HG03280 (cell line): ENCODE data around the gene CROCC.
"Not testable (repeated sequence)": the region's sequence is repeated elsewhere in the genome, so short reads cannot be mapped to it uniquely, and the experiment has no call there.

Source experiments
- ATAC-seq: cut with Tn5 transposase; IDR thresholded peaks from one replicate; pipeline ENCODE4 v1.9.1; 2021; ENCODE audit warnings: mild to moderate bottlenecking, moderate library complexity; ENCODE audit not compliant: unreplicated experiment

Gene CROCC

DNA sequence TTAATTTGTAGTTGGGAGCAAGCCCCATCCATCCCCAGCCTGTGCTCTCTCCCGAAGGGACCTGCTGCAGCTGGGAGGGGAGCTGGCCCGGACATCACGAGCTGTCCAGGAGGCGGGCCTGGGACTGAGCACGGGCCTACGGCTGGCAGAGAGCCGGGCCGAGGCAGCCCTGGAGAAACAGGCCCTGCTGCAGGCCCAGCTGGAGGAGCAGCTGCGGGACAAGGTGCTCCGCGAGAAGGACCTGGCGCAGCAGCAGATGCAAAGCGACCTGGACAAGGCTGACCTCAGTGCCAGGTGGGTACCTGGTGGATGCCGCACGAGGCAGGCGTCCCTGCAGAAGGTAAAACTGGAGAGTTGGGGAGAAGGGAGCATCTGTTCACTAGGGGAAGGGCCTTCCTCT lies 14.8 kb downstream of the CROCC start:
- not testable (repeated sequence) for ATAC-seq

DNA sequence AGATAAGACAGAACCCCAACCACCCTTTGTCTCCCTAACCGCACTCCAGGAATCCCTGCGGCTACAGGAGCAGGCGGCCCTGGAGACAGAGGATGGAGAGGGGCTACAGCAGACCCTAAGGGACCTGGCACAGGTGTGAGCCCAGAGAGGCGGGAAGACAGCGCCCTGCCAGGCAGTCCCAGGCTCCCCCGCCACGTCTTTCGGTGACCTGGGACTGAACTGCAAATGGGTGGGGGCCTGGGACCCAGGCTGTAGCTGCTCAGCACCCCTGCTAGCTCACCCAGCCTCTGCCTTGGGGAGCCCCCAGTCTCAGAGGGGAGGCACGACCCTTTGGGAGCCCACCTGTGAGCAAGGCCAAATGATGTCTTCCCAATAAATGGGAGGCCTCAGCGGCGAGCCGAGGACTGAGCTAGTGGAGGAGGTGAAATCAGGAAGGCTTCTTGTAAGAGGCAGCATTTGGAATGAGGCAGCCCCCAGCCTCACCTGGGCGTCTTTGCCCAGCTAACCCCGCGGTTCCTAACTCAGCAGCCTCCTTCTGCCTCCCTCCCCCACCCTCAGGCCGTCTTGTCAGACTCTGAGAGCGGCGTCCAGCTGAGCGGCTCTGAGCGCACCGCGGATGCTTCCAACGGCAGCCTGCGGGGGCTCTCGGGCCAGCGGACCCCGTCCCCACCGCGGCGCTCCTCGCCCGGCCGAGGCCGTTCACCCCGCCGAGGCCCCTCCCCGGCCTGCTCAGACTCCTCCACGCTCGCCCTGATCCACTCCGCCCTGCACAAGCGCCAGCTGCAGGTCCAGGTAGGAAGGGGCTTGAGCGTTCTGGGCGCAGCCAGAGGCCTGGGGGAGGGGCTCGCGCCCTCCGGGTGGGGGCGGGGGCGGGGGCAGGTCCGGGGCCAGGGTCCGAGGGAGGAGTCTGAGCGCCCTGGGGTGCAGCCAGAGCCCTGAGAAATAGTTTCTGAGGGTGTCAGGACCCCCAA lies 16.9 kb downstream of the CROCC start:
- ATAC-seq, result no peak

DNA sequence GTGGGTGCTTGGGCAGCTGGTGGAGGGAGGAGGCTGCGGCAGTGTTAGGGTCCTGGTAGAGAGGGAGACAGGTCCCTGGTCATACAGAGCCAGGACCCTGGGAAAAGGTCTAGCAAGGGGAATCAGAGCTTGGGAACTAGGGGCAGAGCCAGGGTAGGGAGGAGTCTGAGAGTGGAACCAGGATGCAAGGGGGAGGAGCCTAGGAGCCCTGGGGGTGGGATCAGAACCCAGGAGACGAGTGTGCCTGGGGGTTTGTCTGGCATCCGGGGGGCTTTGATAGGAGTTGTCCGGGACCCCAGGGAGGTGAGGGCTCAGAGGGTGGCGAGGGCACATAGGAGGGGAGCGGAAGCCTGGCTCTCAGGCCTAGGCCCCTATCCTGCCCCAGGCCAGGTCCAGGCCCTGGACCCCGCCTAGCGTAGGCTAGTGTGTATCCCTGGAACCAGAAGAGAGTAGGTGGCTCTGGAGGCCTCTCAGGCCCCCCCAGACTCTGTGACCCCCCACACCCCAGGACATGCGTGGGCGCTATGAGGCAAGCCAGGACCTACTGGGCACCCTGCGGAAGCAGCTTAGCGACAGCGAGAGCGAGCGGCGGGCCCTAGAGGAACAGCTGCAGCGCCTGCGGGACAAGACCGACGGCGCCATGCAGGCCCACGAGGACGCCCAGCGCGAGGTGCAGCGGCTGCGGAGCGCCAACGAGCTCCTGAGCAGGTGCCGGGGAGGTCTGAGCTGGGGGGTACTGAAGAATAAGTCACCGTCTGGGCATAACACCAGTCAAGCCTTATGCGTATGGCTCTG lies 17.9 kb downstream of the CROCC start:
- ATAC-seq, result not testable (repeated sequence)

DNA sequence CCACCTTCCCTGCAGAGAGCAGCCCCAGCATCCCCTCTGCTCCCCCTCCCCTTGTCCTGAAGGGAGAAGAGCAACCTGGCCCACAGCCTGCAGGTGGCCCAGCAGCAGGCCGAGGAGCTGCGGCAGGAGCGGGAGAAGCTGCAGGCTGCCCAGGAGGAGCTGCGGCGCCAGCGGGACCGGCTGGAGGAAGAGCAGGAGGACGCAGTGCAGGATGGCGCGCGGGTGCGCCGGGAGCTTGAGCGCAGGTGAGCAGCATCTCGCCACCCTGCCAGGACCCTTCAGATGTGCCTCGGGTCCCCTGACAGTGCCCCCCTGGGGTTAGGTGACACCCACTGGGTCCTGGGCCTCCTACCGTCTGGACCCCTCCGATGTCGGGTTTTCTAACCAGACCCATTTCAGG lies 22.3 kb downstream of the CROCC start:
- ATAC-seq, result no peak

DNA sequence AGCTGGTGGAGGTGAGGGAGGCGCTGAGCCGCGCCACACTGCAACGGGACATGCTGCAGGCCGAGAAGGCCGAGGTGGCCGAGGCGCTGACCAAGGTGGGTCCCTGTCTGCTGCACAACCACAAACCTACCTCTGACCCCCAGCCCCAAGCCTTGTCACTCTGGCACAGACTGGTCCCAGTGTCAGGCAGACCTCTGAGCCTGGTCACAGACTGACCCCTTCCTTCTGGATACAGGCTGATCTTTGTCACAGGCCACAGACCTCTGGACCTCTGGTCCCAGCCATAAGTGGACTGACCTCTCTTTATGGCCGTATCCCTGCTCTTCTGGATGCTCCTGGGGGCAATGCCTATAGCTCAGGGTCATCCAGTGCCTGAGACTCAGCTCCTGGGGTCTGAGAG lies 23.8 kb downstream of the CROCC start:
- not testable (repeated sequence) for ATAC-seq

DNA sequence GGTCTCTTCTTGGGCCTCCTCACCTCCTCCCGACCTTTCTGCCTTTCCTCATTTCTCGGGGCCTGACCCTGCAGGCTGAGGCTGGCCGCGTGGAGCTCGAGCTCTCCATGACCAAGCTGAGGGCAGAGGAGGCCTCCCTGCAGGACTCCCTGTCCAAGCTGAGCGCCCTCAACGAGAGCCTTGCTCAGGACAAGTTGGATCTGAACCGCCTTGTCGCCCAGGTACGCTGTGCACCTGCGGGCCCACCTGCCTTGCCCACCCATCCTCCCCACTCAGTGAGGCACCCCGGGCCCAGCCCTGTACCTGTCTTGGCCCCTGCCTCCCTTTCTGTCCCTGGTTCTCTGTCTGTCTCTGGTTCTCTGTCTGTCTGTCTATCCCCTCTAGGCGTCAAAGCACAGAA lies 24.5 kb downstream of the CROCC start:
- not testable (repeated sequence) for ATAC-seq

DNA sequence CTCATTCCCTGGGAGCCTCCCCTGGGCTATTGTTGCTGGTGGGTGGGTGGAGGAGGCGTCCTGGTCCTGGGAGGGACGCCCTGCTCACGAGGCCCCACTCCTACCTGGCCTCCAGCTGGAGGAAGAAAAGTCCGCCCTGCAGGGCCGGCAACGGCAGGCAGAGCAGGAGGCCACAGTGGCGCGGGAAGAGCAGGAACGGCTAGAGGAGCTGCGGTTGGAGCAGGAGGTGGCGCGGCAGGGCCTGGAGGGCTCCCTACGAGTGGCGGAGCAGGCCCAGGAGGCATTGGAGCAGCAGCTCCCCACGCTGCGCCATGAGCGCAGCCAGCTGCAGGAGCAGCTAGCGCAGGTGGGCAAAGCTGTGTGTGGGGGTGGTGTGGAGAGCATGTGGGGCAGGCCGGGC lies 24.9 kb downstream of the CROCC start:
- no peak for ATAC-seq

DNA sequence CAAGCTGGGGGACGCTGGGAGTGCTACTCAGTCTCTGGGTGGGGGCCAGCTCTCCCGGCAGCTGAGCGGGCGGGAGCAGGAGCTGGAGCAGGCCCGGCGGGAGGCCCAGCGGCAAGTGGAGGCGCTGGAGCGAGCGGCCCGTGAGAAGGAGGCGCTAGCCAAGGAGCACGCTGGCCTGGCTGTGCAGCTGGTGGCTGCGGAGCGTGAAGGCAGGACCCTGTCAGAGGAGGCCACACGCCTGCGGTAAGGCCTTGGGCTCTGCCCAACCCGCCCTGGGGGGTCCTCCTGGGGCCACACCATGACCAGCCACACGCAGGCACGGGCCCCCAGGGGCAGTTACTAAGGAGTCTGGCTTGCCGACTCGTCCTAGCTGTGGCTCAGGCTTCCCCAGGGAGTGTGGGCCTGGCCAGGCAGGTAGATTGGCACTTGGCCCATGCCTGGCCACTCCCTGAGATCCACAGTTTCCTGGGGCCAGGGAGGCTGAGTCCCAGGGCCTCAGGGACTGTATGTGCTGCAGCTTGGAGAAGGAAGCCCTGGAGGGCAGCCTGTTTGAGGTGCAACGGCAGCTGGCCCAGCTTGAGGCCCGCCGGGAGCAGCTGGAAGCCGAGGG lies 26.7 kb downstream of the CROCC start:
- ATAC-seq, result not testable (repeated sequence)

DNA sequence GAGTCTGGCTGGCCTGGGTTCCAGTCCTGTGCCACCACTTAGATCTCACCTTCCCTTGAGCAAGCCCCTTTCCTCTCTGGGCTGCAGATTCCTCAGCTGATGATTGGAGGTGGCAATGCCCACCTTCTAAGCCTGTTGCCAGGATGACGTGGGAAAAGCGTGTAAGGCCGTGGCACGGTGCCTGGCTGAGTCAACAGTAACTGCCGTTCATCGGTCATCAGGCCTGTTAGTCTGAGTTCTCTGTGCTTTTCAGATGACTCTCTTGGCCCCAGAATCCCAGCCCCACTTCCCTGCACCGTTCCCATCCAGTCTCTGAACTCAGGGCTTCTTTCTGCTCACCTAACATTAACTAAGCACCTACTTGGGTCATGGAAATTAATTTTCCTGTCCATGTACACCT lies 27.3 kb downstream of the CROCC start:
- ATAC-seq, result not testable (repeated sequence)

DNA sequence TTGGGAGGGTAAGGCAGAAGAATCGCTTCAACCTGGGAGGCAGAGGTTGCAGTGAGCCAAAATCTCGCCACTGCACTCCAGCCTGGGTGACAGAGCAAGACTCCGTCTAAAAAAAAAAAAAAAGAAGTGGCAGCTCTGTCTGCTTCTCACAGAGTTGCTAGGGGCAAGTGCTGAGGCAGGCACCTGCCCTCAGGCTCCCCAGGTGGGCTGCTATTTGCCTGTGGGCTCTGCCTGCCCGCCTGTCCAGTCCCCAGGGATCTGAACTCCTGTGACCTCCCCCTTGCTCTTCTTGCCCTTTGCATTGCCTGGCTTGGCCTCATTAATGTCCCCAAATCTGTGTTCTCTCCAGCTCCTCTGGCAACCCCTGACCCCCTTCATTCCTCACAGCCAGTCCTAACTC lies 30.6 kb downstream of the CROCC start:
- ATAC-seq, result not testable (repeated sequence)

DNA sequence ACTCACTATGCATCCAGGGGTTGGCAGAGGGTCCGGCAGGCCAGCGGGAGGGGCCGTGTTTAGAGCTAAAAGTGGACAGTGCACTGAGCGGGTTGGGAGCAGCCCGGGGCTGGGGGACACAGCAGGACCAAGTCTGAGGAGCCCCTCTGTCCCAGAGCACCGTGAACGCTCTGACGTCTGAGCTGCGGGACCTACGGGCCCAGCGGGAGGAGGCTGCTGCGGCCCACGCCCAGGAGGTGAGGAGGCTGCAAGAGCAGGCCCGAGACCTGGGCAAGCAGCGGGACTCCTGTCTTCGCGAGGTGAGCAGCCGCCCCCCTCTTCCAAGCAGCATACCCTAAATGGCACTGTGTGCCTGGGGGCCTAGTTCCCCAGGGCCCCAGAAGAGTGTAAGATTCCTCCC lies 32.8 kb downstream of the CROCC start:
- no peak for ATAC-seq

DNA sequence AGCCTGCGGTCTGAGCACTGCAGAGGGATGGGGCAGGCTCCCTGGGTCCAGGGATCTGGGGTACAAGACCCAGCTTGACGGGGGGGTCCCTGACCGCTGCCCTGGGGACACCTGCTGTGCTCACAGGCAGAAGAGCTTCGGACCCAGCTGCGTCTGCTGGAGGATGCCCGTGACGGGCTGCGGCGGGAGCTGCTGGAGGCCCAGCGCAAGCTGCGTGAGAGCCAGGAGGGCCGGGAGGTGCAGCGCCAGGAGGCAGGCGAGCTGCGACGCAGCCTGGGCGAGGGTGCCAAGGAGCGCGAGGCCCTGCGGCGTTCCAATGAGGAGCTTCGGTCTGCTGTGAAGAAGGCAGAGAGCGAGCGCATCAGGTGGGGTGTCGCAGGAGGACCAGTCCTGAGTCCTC lies 33.5 kb downstream of the CROCC start:
- ATAC-seq, result no peak

DNA sequence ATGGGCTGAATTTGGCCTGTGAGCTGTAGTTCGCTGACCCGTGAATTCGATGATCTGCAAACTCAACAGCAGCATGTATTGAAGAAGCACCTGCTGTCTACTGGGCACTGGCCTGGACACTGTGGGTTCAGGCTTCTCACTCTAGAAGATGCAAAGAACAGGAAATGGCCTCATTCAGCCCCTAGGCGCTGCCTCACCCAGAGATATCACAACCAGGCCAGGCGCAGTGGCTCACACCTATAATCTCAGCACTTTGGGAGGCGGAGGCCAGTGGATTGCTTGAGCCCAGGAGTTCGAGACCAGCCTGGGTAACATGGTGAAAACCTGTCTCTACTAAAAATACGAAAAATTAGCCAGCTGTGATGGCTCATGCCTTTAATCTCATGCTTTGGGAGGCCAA lies 35.0 kb downstream of the CROCC start:
- no peak for ATAC-seq

DNA sequence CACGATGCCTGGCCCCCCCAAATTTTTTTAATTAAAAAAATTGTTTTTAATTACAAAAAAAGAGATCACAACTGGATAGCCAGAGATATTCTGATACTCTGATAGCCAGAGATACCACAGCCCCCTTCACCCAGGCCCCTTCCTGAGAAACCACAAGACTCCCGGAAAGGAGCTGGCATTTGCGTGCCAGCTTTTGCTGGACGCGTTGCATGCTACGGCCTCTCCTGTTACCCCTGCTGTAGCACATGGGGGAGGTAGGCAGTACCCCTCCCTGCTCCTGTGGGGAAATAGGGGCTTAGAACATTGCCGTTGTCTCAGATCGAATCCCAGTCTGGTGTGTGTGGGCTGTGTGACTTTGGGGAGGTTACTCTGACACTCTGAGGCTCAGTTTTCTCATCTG lies 36.0 kb downstream of the CROCC start:
- no peak for ATAC-seq

DNA sequence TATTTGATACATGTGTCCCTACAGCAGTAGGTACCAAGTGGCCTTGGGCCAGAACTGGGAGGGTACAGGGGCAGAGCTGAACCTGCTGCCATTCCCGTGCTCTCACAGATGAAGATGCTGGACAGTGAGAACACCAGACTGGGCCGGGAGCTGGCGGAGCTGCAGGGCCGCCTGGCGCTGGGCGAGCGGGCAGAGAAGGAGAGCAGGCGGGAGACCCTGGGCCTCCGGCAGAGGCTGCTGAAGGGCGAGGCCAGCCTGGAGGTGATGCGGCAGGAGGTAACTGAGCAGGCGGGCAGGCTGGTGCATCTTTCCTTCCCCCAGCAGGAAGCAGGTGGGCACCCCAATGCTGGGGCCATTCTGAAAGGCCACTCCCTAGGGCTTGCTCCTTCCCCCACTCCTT lies 36.7 kb downstream of the CROCC start:
- no peak for ATAC-seq

DNA sequence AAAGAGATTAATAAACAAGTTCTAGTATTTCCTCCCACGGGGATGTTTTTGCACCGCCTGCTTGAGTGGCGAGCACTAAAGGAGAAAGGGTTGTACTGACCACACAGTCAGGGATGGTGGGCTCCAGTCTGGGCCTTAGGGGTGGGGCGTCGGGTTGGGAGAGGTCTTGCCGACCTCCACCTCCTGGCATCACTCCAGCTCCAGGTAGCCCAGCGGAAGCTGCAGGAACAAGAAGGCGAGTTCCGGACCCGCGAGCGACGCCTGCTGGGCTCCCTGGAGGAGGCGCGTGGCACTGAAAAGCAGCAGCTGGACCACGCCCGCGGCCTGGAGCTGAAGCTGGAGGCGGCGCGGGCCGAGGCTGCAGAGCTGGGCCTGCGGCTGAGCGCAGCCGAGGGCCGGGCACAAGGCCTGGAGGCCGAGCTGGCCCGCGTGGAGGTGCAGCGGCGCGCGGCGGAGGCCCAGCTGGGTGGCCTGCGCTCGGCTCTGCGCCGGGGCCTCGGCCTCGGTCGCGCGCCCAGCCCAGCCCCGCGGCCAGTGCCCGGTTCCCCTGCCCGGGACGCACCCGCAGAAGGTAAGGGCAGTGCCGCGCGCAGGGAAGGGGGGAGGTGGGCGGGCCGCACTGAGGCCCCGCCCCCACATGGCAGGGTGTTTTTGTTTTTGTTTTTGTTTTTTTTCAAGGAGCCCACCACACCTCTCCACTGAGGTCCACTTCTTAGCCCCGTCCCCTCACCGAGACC lies 39.0 kb downstream of the CROCC start:
- ATAC-seq, result peak; percentile 76

DNA sequence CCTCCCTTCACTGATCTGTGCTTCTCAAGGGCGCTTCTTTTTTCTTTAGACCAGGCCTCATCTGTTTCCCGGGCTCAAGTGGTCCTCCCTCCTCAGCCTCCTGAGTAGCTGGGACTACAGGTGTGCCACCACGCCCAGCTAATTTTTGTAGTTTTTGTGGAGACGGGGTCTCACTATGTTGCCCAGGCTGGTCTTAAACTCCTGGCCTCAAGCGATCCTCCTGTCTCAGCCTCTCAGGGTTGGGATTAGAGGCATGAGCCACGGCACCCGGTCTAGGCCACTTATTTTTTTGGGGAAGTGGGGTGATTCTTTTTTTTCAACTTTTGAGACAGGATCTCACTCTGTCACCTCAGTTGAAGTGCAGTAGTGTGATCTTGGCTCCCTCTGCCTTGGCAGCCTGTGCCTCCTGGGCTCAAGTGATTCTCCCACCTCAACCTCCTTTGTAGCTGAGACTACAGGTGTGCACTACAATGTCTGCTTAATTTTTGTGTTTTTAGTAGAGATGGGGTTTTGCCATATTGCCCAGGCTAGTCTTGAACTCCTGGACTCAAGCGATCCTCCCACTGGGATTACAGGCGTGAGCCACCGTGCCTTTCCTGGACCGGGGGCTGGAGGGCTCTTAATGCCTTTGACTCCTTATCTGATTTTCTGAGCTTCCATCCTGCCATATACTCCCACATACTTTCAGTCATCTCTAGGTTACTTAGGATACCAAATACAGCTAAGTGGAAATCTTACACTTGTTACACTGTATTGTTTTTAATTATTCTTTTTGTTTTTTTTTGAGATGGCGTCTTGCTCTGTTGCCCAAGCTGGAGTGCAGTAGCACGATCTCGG lies 39.8 kb downstream of the CROCC start:
- no peak for ATAC-seq

DNA sequence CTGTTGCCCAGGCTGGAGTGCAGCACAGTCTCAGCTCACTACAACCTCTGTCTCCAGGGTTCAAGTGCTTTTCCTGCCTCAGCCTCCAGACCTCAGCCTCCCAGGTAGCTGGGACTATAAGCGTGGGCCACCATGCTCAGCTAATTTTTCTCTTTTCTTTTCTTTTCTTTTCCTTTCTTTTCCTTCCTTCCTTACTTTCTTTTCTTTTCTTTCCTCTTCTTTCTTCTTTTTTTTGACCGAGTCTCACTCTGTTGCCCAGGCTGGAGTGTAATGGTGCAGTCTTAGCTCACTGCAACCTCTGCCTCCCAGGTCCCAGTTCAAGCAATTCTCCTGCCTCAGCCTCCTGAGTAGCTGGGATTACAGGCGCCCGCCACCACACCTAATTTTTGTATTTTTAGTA lies 42.4 kb downstream of the CROCC start:
- ATAC-seq, result not testable (repeated sequence)

DNA sequence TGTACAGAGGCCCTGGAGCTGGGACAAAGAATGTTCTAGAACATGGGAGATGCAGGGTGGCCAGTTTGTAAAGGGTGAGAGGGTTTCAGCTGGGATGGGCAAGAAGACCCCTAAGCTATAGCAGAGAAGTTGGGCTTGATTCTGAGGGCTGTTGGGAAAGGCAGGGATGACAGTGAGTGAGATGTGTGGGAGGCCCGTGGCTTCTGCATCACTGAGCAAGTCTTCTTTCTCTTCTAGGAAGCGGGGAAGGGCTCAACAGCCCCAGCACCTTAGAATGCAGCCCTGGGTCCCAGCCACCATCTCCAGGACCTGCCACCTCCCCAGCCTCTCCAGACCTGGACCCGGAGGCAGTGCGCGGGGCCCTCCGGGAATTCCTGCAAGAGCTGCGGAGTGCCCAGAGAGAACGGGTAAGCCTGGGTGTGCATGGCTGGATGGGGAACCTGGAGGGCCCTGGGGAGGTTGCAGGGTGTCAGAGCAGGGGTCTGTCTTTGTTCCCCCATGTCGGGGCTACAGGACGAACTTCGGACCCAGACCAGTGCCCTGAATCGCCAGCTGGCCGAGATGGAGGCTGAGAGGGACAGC lies 43.8 kb downstream of the CROCC start:
- no peak for ATAC-seq

DNA sequence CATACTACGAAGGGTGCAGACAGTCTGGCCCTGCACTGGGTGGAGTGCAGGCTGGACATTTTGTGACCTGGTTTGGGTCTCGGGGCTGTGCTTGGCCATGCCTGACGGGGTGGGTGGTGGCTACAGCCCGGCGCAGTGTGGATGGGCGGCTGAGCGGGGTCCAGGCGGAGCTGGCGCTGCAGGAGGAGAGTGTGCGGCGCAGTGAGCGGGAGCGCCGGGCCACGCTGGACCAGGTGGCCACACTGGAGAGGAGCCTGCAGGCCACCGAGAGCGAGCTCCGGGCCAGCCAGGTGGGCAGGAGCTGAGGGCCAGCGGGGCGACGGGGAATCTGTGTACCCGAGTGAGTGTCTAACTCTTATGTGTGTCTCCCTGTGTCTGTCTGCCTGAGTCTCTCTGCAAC lies 44.6 kb downstream of the CROCC start:
- ATAC-seq, result no peak
